GM06990 (cell line): ENCODE results near the gene LYSMD4.
A peak's percentile ranks its signal among the peaks of the same experiment; 100 is the strongest.
"Not testable (repeated sequence)": the region's sequence is repeated elsewhere in the genome, so short reads cannot be mapped to it uniquely, and the experiment has no call there.

ENCODE experiments used
- DNase-seq: peaks from one replicate; pipeline ENCODE4 v3.0.0-alpha.2; 2011; ENCODE audit not compliant: insufficient read length; ENCODE audit errors: extremely low read depth
- H3K27me3 ChIP-seq: replicated peaks from 2 replicates; pipeline ENCODE4 v1.6.0; 2011; ENCODE audit warnings: low read length; ENCODE audit not compliant: control insufficient read depth, insufficient read depth
- H3K36me3 ChIP-seq: 2 replicates; pipeline ENCODE4 v1.5.1; 2011; ENCODE audit warnings: low read length; ENCODE audit not compliant: control insufficient read depth, insufficient read depth
- H3K4me3 ChIP-seq: replicated peaks from 2 replicates; pipeline ENCODE4 v1.5.1; 2011; ENCODE audit warnings: low read depth, mild to moderate bottlenecking, control low read depth, low read length
- CTCF ChIP-seq: IDR thresholded peaks from 2 replicates; pipeline ENCODE4 v1.5.1; 2011; ENCODE audit warnings: low read length, control low read depth, mild to moderate bottlenecking, inconsistent platforms; ENCODE audit not compliant: insufficient read depth, poor library complexity, severe bottlenecking

LYSMD4 gene

GRCh38 chr15:99733268-99734039 is at the start of gene LYSMD4:
Gene LYSMD4, minus strand, starts transcription at chr15:99733437. Its CDS starts 1,438 bp downstream, at chr15:99731999.
- Histone ChIP-seq H3K27me3 (no peaks in the 10 kb centered on the region), H3K4me3 (peak within 1 kb of the TSS; percentile 68), H3K36me3 (peaks cover 3% of the 10 kb centered on the region)
- TF ChIP-seq CTCF = no peak
- DNase-seq = peak; percentile 93

GRCh38 chr15:99782029-99782428 is 48.8 kb upstream of the LYSMD4 start:
- not testable (repeated sequence) for DNase-seq

GRCh38 chr15:99777144-99777543 is 43.9 kb upstream of the LYSMD4 start:
- no peak for TF ChIP-seq CTCF
- no peaks in the 10 kb centered on the region for H3K36me3 ChIP-seq
- no peak for DNase-seq
- no peaks in the 10 kb centered on the region for H3K27me3 ChIP-seq
- H3K4me3 ChIP-seq = no peak overlapping the region

More at GRCh38 chr15:99782029-99782428, 48.8 kb upstream of the LYSMD4 start:
- not testable (repeated sequence) for H3K36me3 ChIP-seq, H3K27me3 ChIP-seq, H3K4me3 ChIP-seq

GRCh38 chr15:99764522-99764921 is 31.3 kb upstream of the LYSMD4 start:
- no peaks in the 10 kb centered on the region for H3K36me3 ChIP-seq
- H3K4me3 ChIP-seq = no peak overlapping the region
- DNase-seq = no peak
- TF ChIP-seq CTCF = no peak
- H3K27me3 ChIP-seq = no peaks in the 10 kb centered on the region

- H3K4me3 ChIP-seq = no peak overlapping the region
- H3K27me3 ChIP-seq = no peaks in the 10 kb centered on the region
- no peaks in the 10 kb centered on the region for H3K36me3 ChIP-seq
- TF ChIP-seq CTCF = no peak
- DNase-seq = no peak
Measured at GRCh38 chr15:99763827-99764226, 30.6 kb upstream of the LYSMD4 start.

- no peak for TF ChIP-seq CTCF
- no peak overlapping the region for H3K4me3 ChIP-seq
Measured at GRCh38 chr15:99762288-99762687, 29.1 kb upstream of the LYSMD4 start.

More at GRCh38 chr15:99762288-99762687, 29.1 kb upstream of the LYSMD4 start:
- Histone ChIP-seq H3K36me3 (no peaks in the 10 kb centered on the region), H3K27me3 (no peaks in the 10 kb centered on the region)
- no peak for DNase-seq
